ENCODE data around the gene IFT88. TPM values are rescaled to one million over a fixed set of nuclear protein-coding genes. Genes with fewer than 3 reads are reported as not detected.
A peak's percentile ranks its signal among the peaks of the same experiment; 100 is the strongest.

Gene IFT88
- total RNA-seq: 2.1 and 2.6 TPM in 2 replicates

DNA sequence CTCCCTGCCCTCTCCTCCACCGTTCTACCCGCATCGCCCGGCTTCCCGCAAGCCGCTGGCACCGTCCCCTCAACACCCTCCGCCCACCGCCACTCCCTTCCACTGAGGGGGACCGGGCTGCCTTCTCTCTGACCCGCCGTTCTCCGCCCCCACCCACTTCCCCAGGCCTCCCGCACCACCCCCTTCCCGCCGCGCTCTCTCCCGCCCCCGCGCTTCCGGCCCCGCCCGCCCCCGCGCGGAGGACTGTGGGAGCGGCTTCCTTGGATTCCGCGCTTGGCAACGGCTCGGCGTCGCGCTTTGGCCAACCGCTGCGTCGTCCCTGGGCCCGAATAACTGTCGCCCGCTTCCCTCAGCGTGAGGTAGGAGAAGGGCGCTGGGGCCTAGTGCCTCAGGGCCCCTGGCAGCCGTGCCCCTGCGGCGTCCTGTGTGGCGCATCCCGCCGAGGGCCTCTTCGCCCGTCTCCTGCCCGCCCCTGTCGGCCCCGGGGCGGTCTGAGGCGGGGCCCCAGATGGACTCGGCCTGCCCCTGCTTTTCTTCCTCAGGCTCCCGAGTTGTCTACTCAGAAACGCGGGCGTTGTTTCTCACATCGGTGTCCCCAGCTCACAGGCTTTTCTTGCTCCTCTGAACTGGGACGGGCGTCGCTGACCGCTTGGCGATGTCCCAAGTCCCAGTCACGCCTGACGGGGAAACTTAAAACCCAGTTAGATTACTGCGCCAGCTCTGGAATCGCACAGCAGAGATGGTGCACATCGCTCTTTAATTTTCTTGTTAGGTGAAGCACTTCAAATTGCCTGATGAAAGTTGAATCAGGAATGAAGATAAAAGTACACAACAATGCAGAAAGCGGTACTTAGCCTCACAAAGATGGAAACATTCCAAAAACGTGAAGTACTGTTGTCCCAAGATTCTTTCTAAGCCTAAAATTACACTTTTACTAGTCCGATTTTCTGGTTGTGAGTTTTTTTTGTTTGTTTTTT, at the start of gene IFT88:
IFT88 (plus strand) TSS at position 260 of the 977 bp plus-strand sequence. CDS start 7,229 bp downstream, outside the sequence.
- H3K27ac Mint-ChIP-seq: peak within 1 kb of the TSS; percentile 84
- no peaks in the 10 kb centered on the region for H3K27me3 Mint-ChIP-seq (ENCODE audit: low read depth)
- DNase-seq (ENCODE audit: low spot score): peak; percentile 82
- H3K4me3 Mint-ChIP-seq (ENCODE audit: low read depth): peak within 1 kb of the TSS; percentile 87
- H3K36me3 Mint-ChIP-seq (ENCODE audit: low read depth): peaks cover 8% of the 10 kb centered on the region
- intact Hi-C loops (cut with micrococcal nuclease): loop anchor here (2.0 kb wide), 1 partner anchor 42 kb away; the partner anchor contains the start of gene CRYL1
- peaks cover 12% of the 10 kb centered on the region for H3K4me1 Mint-ChIP-seq (ENCODE audit: low read depth)
- peaks cover 16% of the 10 kb centered on the region for H3K9me3 Mint-ChIP-seq

DNA sequence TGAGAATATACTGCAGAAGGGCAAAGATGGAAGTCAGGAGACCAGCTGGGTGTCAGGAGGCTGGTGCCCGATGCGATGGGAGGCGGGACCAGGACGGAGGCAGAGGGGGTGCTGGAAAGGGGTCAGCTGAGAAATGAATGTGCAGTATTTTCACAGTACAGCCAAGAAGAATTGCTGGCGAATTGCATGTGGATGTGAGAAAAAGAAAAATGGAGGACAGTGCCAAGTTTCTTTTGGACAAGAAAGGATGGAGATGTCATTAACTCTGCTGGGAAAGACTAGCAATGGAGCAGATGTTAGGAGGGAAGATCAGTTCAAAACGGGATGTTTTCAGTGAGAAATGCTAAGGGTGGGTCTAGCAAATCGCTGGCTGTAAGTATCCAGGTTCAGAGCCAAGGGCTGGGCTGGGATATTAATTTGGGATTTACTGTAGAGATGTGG, 48.3 kb upstream of the IFT88 start:
- no peak for DNase-seq (ENCODE audit: low spot score)
- intact Hi-C loops (cut with micrococcal nuclease): no loop called here
- H3K27ac Mint-ChIP-seq: no peak overlapping the region
- no peaks in the 10 kb centered on the region for H3K36me3 Mint-ChIP-seq (ENCODE audit: low read depth)
- H3K27me3 Mint-ChIP-seq (ENCODE audit: low read depth): no peaks in the 10 kb centered on the region
- no peaks in the 10 kb centered on the region for H3K9me3 Mint-ChIP-seq
- H3K4me3 Mint-ChIP-seq (ENCODE audit: low read depth): no peak overlapping the region
- H3K4me1 Mint-ChIP-seq (ENCODE audit: low read depth): peaks cover 2% of the 10 kb centered on the region

DNA sequence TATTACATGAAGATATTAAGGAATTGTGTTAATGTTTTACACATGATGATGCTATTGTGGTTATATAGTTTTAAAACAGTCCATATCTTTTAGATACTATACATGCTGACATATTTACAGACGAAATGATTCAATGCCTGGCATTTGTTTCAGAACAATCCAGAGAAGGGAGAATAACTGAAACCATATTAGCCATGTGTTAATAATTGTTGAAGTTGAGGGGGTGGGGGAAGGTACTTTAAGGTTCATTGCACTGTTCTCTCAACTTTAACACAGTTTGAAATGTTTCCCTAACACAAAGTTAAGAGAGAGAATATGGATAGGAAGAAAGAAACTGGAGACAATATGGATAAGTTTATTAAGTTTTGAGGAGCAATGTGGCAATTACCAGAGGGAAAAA, 47.1 kb upstream of the IFT88 start:
- no peak for DNase-seq (ENCODE audit: low spot score)
- Mint-ChIP-seq H3K27ac (no peak overlapping the region), H3K36me3 (ENCODE audit: low read depth) (no peaks in the 10 kb centered on the region), H3K4me1 (ENCODE audit: low read depth) (peaks cover 5% of the 10 kb centered on the region), H3K27me3 (ENCODE audit: low read depth) (no peaks in the 10 kb centered on the region), H3K9me3 (no peaks in the 10 kb centered on the region), H3K4me3 (ENCODE audit: low read depth) (no peak overlapping the region)
- intact Hi-C loops (cut with micrococcal nuclease): loop anchor here (10.0 kb wide), 1 partner anchor 185 kb away; the partner anchor contains the start of gene IL17D

DNA sequence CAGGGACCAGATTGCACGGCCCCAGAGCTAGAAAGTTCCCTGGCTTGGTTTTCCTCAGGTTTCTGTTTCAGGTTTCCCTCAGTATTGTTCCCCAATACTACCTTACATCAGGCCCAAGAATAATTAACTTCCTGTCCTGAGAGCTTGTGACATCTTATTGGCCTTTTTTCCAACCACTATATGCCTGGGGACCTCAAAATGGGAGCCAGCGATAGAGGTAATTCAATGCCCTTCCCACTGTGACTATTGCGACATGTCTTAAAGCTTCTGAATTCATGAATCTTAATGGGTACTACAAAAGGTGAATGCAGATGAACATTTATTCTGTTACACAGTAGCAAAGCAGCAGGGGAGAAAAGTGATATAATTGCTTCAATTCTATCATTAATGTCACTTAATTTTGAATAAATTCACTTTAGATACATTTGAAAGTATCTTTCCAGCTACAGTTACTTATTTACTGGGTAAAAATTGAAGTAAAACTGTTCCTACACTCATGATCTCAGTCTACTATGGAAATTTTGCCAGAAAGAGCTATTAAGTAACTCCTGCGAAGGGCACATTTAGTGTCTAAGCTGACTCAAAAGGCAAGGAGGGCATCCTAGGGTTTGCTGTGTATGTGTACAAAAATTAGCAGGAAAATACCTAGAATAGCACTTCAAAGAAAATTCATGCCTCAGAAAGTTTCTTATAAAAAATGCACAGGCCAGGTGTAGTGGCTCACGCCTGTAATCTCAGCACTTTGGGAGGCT, 45.4 kb upstream of the IFT88 start:
- intact Hi-C loops (cut with micrococcal nuclease): loop anchor here (10.0 kb wide), 1 partner anchor 183 kb away; the partner anchor contains the start of gene IL17D
- Mint-ChIP-seq H3K4me1 (ENCODE audit: low read depth) (peaks cover 9% of the 10 kb centered on the region), H3K9me3 (no peaks in the 10 kb centered on the region), H3K27me3 (ENCODE audit: low read depth) (no peaks in the 10 kb centered on the region), H3K36me3 (ENCODE audit: low read depth) (no peaks in the 10 kb centered on the region), H3K4me3 (ENCODE audit: low read depth) (no peak overlapping the region), H3K27ac (no peak overlapping the region)
- DNase-seq (ENCODE audit: low spot score): no peak

- H3K27ac Mint-ChIP-seq: peak overlapping the region; percentile 62
Observed at GRCh38 chr13:20525144-20525600, 41.8 kb upstream of the IFT88 start.

DNA sequence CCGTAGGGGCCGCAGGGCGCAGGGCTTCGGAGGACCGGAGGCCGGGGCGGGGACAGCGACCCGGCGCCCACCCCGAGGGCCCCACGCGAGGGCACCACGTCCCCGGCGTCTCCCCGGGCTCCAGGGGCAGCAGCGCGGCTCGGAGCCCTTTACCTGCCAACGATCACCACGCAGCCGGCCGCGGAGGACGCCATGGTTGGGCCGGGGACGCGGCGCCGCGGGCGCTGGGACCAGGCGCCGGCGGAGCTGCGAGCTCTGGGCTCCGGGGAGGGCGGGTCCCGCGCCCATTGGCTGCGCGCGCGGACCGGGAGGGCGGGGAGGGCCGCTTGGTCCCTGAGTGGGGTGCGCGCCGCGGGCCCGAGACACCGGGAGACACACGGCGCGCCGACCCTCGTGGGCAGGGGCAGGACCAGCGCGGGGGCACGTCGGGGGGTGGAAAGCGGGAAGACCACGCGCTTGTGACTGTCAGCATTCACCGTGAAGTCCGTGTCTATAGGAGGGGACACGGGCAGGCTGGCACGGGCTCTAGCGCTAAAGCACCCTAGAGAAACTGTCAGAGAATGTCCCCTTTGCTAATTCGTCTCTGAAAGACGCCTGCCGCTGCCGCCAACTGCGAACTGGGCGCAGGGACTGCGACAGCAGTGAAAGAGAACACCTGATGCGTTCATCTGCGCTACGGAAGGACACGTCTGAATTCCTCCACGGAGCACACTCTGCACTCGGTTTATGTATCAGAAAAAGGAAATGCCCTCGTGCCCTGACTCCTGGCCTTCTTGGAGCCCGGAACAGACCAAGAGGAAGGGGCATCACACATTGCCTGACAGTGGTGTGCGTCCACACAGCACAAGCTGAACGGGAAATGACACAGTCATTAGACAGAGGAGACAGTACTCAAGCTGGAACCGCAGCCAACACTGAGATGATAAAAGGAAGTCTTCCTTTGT, 41.1 kb upstream of the IFT88 start, which contains the start of gene CRYL1:
CRYL1 (minus strand) TSS at position 257 of the 944 bp plus-strand sequence; CDS start at position 194, 63 bp downstream.
- intact Hi-C loops (cut with micrococcal nuclease): loop anchor here (2.0 to 10.0 kb wide), 2 partner anchors 41 to 179 kb away; partner anchors contain the start of genes IFT88 and IL17D
- Mint-ChIP-seq H3K36me3 (ENCODE audit: low read depth) (no peaks in the 10 kb centered on the region), H3K4me1 (ENCODE audit: low read depth) (peaks cover 21% of the 10 kb centered on the region), H3K27ac (peak within 1 kb of the TSS; percentile 89), H3K9me3 (peaks cover 8% of the 10 kb centered on the region), H3K4me3 (ENCODE audit: low read depth) (peak within 1 kb of the TSS; percentile 83), H3K27me3 (ENCODE audit: low read depth) (no peaks in the 10 kb centered on the region)
- peak; percentile 60 for DNase-seq (ENCODE audit: low spot score)

More at GRCh38 chr13:20525144-20525600, 41.8 kb upstream of the IFT88 start:
- no peak for DNase-seq (ENCODE audit: low spot score)
- H3K4me3 Mint-ChIP-seq (ENCODE audit: low read depth): peak overlapping the region; percentile 83
- intact Hi-C loops (cut with micrococcal nuclease): loop anchor here (2.0 to 10.0 kb wide), 2 partner anchors 42 to 180 kb away; partner anchors contain the start of genes IFT88 and IL17D
- peaks cover 21% of the 10 kb centered on the region for H3K4me1 Mint-ChIP-seq (ENCODE audit: low read depth)
- H3K9me3 Mint-ChIP-seq: peaks cover under 1% of the 10 kb centered on the region
- H3K27me3 Mint-ChIP-seq (ENCODE audit: low read depth): no peaks in the 10 kb centered on the region
- no peaks in the 10 kb centered on the region for H3K36me3 Mint-ChIP-seq (ENCODE audit: low read depth)

- H3K27me3 Mint-ChIP-seq (ENCODE audit: low read depth): no peaks in the 10 kb centered on the region
- H3K9me3 Mint-ChIP-seq: peaks cover 10% of the 10 kb centered on the region
- H3K4me3 Mint-ChIP-seq (ENCODE audit: low read depth): peak overlapping the region; percentile 81
- H3K4me1 Mint-ChIP-seq (ENCODE audit: low read depth): peaks cover 21% of the 10 kb centered on the region
- no peak for DNase-seq (ENCODE audit: low spot score)
- H3K36me3 Mint-ChIP-seq (ENCODE audit: low read depth): no peaks in the 10 kb centered on the region
- H3K27ac Mint-ChIP-seq: peak overlapping the region; percentile 89
- intact Hi-C loops (cut with micrococcal nuclease): loop anchor here (10.0 kb wide), 1 partner anchor 178 kb away; the partner anchor contains the start of gene IL17D
Observed at GRCh38 chr13:20526664-20527063, 40.3 kb upstream of the IFT88 start.

DNA sequence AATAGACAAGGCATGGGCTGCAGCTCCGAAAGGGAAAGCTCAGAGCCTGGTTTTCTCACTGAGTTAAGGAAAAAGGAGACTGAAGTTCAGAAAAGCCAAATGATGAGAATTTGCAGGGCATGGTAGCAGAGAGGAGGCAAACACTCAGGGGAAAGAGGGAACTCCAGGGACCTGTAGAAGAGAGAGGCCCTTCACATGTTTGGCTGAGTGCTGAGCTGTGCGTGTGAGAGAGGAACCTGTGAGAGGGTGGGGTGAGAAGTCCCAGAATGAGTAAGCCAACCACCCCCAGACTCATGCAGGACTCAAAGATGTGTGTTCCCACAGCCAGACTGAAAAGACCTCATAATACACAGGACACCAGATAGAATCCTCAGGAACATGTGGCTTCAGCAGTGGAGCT, 38.5 kb upstream of the IFT88 start:
- no peak overlapping the region for H3K4me3 Mint-ChIP-seq (ENCODE audit: low read depth)
- H3K27ac Mint-ChIP-seq: no peak overlapping the region
- H3K27me3 Mint-ChIP-seq (ENCODE audit: low read depth): no peaks in the 10 kb centered on the region
- DNase-seq (ENCODE audit: low spot score): no peak
- H3K9me3 Mint-ChIP-seq: peaks cover 14% of the 10 kb centered on the region
- no peaks in the 10 kb centered on the region for H3K36me3 Mint-ChIP-seq (ENCODE audit: low read depth)
- intact Hi-C loops (cut with micrococcal nuclease): loop anchor here (10.0 kb wide), 1 partner anchor 176 kb away; the partner anchor contains the start of gene IL17D
- peaks cover 20% of the 10 kb centered on the region for H3K4me1 Mint-ChIP-seq (ENCODE audit: low read depth)

DNA sequence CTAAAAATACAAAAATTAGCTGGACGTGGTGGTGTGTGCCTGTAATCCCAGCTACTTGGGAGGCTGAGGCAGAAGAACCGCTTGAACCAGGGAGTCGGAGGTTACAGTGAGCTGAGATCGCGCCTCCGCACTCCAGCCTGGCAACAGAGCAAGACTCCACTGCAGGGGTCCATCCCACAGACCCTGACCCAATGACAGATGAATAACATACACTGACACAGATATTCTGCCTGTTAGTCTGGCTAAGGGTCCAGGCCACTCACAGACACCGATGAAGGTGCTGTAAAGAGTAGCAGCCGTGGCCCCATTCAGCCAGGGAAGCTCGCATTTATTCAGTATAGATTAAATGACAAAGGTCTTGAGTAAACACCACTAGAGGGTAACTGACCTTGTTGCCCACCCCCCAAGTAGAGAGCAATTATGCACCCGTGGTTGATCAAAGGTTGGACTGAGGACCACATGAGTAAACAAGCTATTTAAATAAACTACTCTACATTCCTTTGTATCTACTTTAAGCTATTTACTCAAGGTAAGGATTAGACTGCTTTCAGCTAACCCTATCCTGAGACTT, 32.8 kb upstream of the IFT88 start:
- H3K4me1 Mint-ChIP-seq (ENCODE audit: low read depth): no peaks in the 10 kb centered on the region
- no peak overlapping the region for H3K27ac Mint-ChIP-seq
- H3K36me3 Mint-ChIP-seq (ENCODE audit: low read depth): peaks cover 3% of the 10 kb centered on the region
- H3K9me3 Mint-ChIP-seq: peaks cover 36% of the 10 kb centered on the region
- intact Hi-C loops (cut with micrococcal nuclease): no loop called here
- DNase-seq (ENCODE audit: low spot score): no peak
- no peaks in the 10 kb centered on the region for H3K27me3 Mint-ChIP-seq (ENCODE audit: low read depth)
- no peak overlapping the region for H3K4me3 Mint-ChIP-seq (ENCODE audit: low read depth)

GRCh38 chr13:20536992-20537391, 30.0 kb upstream of the IFT88 start:
- no peaks in the 10 kb centered on the region for H3K27me3 Mint-ChIP-seq (ENCODE audit: low read depth)

DNA sequence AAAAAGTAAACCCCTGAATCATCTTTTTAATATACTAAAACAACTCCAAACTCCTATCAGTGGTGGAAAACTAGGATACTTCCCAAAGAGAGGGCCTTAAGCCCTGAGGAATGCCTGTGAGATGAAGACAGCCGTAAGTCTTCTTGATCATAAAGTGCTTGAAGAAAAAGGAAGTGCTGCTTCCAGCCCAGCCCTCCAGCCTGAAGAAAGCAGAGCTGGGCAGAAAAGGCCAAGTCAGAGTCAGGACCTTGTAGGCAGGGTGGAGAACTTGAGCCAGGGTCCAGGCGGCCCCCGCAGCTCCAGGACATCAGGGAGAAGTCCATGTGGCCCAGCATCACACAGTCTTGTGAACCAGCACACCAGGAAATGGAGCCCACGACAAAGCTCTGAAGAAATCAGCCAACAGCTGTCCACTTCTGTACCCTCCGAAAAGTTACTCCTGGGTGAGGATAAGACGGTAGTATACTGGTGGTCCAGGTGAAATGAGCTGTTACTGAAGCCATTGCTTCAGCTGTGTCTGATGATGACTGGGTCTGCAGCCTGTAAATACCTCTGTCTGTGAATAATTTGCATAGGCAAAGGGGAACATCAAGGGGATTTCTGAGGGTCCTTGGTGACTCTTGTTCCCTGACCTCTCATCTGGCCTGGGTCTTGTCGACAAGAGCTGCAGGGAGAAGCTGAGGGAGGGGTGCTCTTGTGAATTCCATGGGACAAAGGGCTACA, 22.6 kb upstream of the IFT88 start:
- Mint-ChIP-seq H3K9me3 (no peaks in the 10 kb centered on the region), H3K4me3 (ENCODE audit: low read depth) (no peak overlapping the region), H3K27me3 (ENCODE audit: low read depth) (peaks cover 3% of the 10 kb centered on the region), H3K36me3 (ENCODE audit: low read depth) (no peaks in the 10 kb centered on the region), H3K27ac (no peak overlapping the region), H3K4me1 (ENCODE audit: low read depth) (no peaks in the 10 kb centered on the region)
- DNase-seq (ENCODE audit: low spot score): no peak
- intact Hi-C loops (cut with micrococcal nuclease): no loop called here

More at GRCh38 chr13:20536992-20537391, 30.0 kb upstream of the IFT88 start:
- intact Hi-C loops (cut with micrococcal nuclease): no loop called here
- peaks cover 27% of the 10 kb centered on the region for H3K9me3 Mint-ChIP-seq
- H3K4me1 Mint-ChIP-seq (ENCODE audit: low read depth): no peaks in the 10 kb centered on the region
- H3K36me3 Mint-ChIP-seq (ENCODE audit: low read depth): peaks cover 3% of the 10 kb centered on the region
- H3K4me3 Mint-ChIP-seq (ENCODE audit: low read depth): no peak overlapping the region
- DNase-seq (ENCODE audit: low spot score): no peak
- no peak overlapping the region for H3K27ac Mint-ChIP-seq

All from activated T-helper 2 cell treated with anti-CD3 and anti-CD28 coated beads, Interferon-gamma antibody, Interleukin-2, Interleukin-4, amounts not matched to agents 10 μg/mL and 5 μg/mL and 100 μg/mL, durations not matched to agents 14 hours and 24 hours and 36 hours (primary cell).